Stomach (tissue), 4 donors: Measurements from ENCODE around the gene UBE3A.

ENCODE experiments used
- CTCF ChIP-seq, 7 experiments: fragments of 450-650 bp in 4 of 7; fragments of 200-600 bp in 3 of 7; sonication (generic) in 3 of 7; IDR thresholded peaks; one replicate each; pipeline ENCODE4 v1.5.1; 2016 to 2019; ENCODE audit warnings: antibody characterized with exemption in 7 of 7, control low read depth in 2 of 7, mild to moderate bottlenecking in 1 of 7
- POLR2A ChIP-seq, 4 donors: fragments of 450-650 bp; IDR thresholded peaks; one replicate each; pipeline ENCODE4 v1.6.1; 2016; ENCODE audit warnings: antibody characterized with exemption in 4 of 4, control low read depth in 2 of 4, mild to moderate bottlenecking in 1 of 4, moderate library complexity in 1 of 4
- POLR2AphosphoS5 ChIP-seq, 3 donors: sonication (generic); formaldehyde crosslinking; IDR thresholded peaks; one replicate each; pipeline ENCODE4 v1.6.1; 2016; ENCODE audit warnings: antibody characterized with exemption in 3 of 3

GRCh38 chr15:25477816-25478215, 39.0 kb upstream of the UBE3A start:
- TF ChIP-seq CTCF (IDR thresholded peaks at IDR 0.05) (no peak), POLR2AphosphoS5 (IDR thresholded peaks at IDR 0.05) (no peak), POLR2A (IDR thresholded peaks at IDR 0.05) (no peak)
